ENCODE data around the gene FSIP1.

Gene FSIP1

GRCh38 chr15:39642011-39642640, 140.5 kb downstream of the FSIP1 start:
- DNase-seq = no peak

- DNase-seq = no peak
Measured at GRCh38 chr15:39641191-39641889, 141.3 kb downstream of the FSIP1 start.

DNA sequence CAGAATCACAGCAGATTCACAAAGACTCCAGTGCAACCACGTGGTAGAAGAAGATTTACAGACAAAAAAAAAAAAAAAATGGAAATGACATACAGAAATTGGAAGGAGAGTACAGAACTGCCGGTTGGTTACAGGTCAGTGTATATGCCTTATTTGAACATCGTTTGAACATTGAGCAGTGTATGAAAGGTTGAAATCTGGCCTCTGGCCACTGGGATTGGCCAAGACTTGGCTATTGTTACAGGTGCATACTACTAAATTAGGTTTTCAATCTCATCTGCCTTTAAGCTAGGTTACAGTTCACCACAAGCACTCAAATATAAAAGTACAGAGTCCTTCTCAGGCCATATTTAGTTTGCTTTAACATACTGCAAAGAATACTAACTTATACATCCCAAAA, 142.0 kb downstream of the FSIP1 start:
- DNase-seq = no peak

DNA sequence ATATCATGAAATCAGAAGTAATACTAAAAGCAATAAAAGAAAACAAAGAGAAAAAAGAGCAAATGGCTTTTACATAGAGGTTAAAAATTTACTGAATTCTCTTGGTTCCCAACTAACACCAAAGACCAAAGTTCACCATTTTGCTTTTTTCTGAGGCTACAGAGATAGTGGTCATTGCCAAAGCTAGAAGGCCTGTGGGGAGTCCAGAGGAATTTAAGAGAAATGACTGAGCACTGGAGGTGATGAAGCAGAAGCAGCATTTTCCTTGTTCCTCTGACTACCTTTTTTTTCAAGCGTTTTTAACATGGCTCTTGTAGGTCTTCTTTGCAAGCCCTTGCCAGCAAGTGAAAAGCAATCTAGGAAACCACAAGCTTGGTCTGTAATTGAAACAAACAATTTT, 143.6 kb downstream of the FSIP1 start:
- DNase-seq = no peak

DNA sequence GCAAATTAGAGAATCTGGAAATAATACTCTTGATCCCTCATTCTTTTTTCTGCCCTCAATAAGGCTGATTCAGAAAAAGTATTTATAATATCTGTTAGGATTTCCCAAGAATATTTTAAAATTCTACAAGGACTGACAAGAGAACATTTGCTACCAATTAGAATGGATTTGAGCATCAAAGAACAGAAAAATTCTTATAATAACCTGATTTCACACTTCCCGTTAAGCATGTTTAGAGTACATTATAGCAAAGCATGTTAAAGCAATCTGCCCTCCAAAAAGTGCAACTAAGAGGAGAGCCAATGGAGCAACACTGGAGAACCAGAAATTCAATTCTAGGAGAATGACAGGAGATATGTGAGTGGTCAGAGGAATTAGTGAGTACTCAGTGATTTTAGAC, 144.6 kb downstream of the FSIP1 start:
- DNase-seq = no peak

DNA sequence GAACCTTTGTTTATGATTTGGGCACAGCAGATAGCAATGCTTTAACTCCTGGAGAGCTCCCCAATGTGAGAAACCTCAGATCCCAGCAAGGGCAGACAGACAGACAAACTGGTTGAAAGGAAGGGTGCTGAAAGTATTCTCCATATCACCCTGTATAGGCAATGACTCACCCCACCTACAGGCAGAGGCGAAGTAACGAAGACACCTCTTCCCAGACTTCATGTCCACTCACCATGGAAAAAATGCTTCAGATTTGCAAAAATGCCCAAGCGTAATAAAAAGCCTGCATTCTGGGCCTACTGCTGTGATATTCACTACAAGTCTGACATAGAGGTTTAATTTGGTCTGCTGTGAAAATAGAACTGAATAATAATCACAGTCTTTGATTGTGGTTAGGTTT, 151.3 kb downstream of the FSIP1 start:
- no peak for DNase-seq

DNA sequence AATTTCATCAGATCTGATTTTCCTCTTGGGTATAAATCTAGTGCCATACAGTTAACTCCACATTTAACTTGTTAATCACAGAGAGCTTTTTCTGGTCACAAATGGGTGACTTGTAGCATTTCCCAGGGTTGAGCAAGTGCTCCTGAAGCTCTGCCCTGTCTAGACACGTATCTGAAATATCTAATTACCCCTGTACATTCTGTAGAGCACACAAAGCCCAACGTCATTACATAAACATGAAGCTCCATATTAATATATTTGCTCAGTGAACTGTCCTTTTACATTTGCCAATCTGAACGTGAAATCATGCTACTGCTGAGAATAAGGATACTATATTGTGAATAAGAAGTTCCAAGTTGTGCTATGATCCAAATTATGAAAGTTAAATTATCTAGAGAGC, 152.7 kb downstream of the FSIP1 start:
- no peak for DNase-seq

DNA sequence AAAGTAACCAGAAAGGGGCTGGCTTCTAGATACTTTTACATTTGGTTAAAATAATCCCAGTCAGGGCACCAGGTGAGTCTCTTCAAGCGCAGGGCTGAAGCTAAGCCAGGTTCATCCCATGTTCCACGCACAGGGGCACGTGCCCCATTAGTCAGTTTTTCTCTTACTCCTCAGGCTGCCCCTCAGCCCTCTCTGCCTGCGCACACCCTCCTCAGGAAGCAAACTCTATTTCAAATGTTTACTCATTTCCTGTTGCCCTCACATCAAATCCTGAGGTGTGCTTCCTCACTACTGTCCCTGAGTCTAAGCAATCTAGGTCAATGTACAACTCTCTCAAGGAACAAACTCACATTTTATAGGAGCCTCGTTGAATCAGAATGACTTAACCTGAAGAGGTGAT, 153.3 kb downstream of the FSIP1 start:
- peak; percentile 49 for DNase-seq

GRCh38 chr15:39628546-39629257, 153.9 kb downstream of the FSIP1 start:
- no peak for DNase-seq

DNA sequence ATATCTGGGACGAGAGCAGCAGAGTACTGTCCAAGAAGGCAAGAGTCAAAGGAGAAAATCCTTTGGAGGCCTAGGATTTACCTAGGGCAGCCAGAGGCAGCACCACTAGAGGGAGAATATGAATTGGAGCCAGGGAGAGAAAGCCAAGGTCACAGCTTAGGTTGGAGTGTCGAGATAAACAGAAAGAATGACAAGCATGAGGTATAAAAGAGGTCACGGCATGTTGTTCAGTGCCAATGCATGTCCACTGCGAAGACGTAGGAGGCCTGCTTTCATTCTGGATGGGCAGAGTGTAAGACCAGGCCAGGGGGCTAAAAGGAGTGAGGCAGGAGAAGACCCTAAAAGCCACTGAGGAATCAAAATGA, 154.5 kb downstream of the FSIP1 start:
- DNase-seq = no peak

DNA sequence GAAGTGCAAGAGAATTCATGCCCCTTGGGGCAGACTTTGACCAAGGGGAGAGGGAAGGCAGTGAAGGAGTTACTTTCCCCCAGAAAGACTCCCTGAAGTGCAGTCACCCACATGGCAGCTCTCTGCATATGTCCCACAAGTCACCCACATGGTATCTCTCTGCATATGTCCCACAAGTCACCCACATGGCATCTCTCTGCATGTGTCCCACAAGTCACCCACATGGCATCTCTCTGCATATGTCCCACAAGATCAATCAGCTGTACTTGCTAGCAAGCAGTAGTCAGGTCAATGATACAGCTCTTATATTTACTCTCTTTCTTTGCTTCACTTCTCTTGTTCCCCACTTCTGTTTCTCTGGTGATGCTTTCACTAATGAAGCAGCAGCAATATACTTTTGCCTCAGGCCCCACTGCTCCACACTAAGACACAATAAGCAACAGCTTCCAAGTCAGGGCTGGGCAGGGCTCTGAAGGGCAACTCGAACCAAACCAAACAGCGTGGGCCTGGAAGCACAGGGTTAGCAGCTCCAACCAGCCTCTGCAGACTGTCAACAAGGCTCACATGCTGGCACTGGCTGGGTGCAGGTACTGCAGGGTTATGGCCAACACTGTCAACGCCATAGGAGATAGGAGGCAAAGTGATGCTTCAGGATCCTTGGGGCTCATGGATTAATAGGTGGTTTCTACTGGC, 155.0 kb downstream of the FSIP1 start:
- DNase-seq = no peak

DNA sequence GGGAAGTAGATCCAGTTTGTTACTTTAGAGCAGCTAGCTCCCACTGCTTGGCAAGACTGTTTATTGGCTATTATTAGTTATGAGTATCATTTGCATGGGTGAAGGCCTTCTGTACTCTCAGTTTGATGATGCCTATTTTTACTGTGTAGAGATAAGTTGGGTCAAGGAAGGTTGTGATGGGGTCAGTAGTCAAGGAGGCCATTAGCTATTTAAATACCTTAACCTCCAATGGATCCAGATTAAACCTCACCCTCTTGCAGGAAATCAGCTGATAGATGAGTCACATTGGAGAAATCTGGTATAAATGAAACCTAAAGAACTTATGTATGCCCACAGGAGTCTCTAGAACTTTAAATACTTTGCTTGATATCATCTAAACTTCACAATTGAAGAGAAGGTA, 156.8 kb downstream of the FSIP1 start:
- DNase-seq = no peak

DNA sequence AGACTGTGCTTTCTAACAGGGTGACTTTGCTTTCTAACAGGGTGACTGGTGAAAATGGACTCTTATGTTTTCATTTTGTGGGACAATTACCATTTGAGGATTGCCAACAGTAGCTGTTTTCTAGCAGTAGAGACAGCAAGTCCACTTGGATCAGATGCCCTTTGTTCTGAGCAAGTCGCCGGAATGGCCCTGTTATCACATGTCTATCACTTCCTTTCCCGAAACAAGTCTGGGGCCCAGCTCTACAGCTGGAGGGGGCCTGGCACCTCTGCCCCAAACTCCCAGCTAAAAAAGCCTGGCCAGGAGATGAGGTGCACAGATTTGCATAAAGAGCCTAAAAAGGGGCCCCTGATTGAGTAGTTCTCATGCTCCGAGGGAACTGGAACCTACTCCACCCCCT, 157.2 kb downstream of the FSIP1 start:
- no peak for DNase-seq

GRCh38 chr15:39624806-39625205, 157.8 kb downstream of the FSIP1 start:
- peak; percentile 13 for DNase-seq

GRCh38 chr15:39623529-39623931, 159.1 kb downstream of the FSIP1 start:
- DNase-seq = no peak

- no peak for DNase-seq
Measured at GRCh38 chr15:39622660-39623516, 159.8 kb downstream of the FSIP1 start.

- DNase-seq = no peak
Measured at GRCh38 chr15:39621976-39622375, 160.7 kb downstream of the FSIP1 start.

- DNase-seq = no peak
Measured at GRCh38 chr15:39621210-39621609, 161.4 kb downstream of the FSIP1 start.

GRCh38 chr15:39618063-39618823, 164.4 kb downstream of the FSIP1 start:
- no peak for DNase-seq

DNA sequence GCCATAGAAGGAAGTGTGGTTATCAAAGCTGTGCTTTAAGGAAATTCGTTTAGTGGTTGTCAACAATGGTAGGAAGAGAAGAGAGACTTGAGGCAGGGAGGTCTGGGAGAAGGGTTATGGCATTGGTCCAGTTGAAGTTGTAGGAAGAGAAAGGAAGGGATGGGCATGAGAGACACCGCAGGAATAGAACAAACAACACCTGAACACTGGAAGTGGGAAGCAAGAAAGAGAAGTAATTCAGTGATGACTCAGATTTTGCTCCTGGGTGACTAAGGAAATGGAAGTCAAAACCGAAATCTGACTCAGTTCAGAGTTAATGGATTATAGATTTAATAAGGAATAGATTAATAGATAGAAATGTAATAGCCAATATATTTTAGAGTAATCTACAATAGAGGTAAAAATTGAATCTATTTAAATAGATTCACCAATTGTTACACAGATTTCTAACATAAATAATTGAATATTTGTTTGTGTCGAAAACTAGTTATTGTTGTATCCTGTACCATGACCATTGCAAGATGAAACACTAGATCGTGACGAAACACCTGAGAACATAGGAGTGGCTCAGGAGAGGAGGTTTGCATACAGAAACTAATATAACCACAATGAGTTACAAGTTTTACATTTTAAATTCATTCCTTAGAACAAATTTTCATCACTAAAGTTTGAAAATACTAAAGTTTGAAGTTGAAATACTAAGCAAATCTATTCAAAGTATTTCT, 165.7 kb downstream of the FSIP1 start:
- DNase-seq = no peak

DNA sequence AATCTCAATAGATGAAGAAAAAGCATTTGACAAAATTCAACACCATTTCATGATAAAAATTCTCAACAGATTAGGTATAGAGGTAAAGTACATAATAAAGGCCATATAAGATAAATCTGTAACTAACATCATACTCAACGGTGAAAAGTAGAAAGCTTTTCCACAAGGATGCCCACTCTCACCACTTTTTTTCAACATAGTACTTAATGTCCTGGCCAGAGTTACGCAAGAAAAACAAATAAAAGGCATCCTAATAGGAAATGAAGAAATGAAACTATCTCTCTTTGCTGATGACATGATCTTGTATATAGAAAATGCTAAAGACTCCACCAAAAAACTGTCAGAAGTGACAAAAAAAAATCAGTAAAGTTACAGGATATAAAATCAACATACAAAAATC, 168.8 kb downstream of the FSIP1 start:
- DNase-seq = no peak

Measured in stimulated activated CD4-positive, alpha-beta T cell treated with anti-CD3 and anti-CD28 coated beads, Interleukin-4, amount 100 ng/mL, for 1 hour (primary cell).